GM23338 (cell line): ENCODE data around the gene LRATD1.

Experiments used
- CREB1 ChIP-seq: fragments of 250-450 bp; sonication (Bioruptor Pico); IDR thresholded peaks from 2 replicates; pipeline ENCODE4 v1.5.0; 2020; ENCODE audit warnings: low read depth, mild to moderate bottlenecking, moderate library complexity
- EZH2phosphoT487 ChIP-seq: fragments of 200-600 bp; sonication (generic); IDR thresholded peaks from one replicate; pipeline ENCODE4 v1.8.1; 2018; ENCODE audit warnings: antibody characterized with exemption; ENCODE audit not compliant: unreplicated experiment
- POLR2AphosphoS5 ChIP-seq: IDR thresholded peaks from 2 replicates; pipeline ENCODE4 v1.6.1; 2016; ENCODE audit warnings: antibody characterized with exemption, low read depth
- TF ChIP-seq, protein P1 (sequence below), 2 experiments: fragments of 200-600 bp in 1 of 2; sonication (generic) in 1 of 2; conservative IDR thresholded peaks; 2 replicates each; pipeline versions ENCODE4 v1.5.1 to v1.6.1; 2016 to 2017; ENCODE audit warnings: antibody characterized with exemption in 2 of 2, low read depth in 2 of 2, mild to moderate bottlenecking in 2 of 2, moderate library complexity in 1 of 2

DNA sequence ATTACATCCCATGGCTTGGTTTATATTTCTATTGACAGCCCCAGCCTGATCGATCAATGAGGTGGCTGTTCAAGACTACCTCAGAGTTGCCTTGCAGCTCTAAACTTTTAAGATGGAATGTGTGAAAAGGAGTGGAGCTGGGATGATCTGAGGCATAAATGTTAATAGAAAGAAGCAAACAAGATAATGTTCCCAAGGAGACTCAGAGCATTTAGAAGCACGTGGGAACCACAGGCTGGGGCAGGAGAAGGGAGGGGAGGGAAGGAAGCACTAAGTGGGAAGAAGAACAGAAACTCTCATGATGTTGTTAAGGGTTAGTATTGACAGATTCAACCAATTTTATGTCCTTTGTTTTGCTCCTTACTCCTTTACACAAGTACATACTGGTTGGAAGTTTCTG lies 28.8 kb upstream of the LRATD1 start:
- TF ChIP-seq CREB1 (CRISPR knock-in tag): no peak
- TF ChIP-seq, protein P1, sequence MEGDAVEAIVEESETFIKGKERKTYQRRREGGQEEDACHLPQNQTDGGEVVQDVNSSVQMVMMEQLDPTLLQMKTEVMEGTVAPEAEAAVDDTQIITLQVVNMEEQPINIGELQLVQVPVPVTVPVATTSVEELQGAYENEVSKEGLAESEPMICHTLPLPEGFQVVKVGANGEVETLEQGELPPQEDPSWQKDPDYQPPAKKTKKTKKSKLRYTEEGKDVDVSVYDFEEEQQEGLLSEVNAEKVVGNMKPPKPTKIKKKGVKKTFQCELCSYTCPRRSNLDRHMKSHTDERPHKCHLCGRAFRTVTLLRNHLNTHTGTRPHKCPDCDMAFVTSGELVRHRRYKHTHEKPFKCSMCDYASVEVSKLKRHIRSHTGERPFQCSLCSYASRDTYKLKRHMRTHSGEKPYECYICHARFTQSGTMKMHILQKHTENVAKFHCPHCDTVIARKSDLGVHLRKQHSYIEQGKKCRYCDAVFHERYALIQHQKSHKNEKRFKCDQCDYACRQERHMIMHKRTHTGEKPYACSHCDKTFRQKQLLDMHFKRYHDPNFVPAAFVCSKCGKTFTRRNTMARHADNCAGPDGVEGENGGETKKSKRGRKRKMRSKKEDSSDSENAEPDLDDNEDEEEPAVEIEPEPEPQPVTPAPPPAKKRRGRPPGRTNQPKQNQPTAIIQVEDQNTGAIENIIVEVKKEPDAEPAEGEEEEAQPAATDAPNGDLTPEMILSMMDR (conservative IDR thresholded peaks at IDR 0.05; ENCODE audit: low read depth in 2 of 2): no peak
- no peak for TF ChIP-seq EZH2phosphoT487
- TF ChIP-seq POLR2AphosphoS5: no peak
